HEK293 (cell line): Measurements from ENCODE around the gene PGGT1B.

Source experiments
- ZNF776 ChIP-seq: fragments of 450-650 bp; formaldehyde crosslinking; IDR thresholded peaks from 2 replicates; pipeline ENCODE4 v1.5.0; 2017; ENCODE audit warnings: missing biosample characterization, missing genetic modification characterization, borderline replicate concordance
- TF ChIP-seq, protein P1 (sequence below): fragments of 450-650 bp; formaldehyde crosslinking; IDR thresholded peaks from 2 replicates; pipeline ENCODE4 v1.5.1; 2016; ENCODE audit warnings: missing biosample characterization, missing genetic modification characterization

- no peak for TF ChIP-seq ZNF776
- TF ChIP-seq, protein P1, sequence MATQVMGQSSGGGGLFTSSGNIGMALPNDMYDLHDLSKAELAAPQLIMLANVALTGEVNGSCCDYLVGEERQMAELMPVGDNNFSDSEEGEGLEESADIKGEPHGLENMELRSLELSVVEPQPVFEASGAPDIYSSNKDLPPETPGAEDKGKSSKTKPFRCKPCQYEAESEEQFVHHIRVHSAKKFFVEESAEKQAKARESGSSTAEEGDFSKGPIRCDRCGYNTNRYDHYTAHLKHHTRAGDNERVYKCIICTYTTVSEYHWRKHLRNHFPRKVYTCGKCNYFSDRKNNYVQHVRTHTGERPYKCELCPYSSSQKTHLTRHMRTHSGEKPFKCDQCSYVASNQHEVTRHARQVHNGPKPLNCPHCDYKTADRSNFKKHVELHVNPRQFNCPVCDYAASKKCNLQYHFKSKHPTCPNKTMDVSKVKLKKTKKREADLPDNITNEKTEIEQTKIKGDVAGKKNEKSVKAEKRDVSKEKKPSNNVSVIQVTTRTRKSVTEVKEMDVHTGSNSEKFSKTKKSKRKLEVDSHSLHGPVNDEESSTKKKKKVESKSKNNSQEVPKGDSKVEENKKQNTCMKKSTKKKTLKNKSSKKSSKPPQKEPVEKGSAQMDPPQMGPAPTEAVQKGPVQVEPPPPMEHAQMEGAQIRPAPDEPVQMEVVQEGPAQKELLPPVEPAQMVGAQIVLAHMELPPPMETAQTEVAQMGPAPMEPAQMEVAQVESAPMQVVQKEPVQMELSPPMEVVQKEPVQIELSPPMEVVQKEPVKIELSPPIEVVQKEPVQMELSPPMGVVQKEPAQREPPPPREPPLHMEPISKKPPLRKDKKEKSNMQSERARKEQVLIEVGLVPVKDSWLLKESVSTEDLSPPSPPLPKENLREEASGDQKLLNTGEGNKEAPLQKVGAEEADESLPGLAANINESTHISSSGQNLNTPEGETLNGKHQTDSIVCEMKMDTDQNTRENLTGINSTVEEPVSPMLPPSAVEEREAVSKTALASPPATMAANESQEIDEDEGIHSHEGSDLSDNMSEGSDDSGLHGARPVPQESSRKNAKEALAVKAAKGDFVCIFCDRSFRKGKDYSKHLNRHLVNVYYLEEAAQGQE (tag by site-specific recombination) = no peak
Observed at GRCh38 chr5:115192098-115192497, 70.6 kb downstream of the PGGT1B start.
